ENCODE data around the gene ASMTL.

DNA sequence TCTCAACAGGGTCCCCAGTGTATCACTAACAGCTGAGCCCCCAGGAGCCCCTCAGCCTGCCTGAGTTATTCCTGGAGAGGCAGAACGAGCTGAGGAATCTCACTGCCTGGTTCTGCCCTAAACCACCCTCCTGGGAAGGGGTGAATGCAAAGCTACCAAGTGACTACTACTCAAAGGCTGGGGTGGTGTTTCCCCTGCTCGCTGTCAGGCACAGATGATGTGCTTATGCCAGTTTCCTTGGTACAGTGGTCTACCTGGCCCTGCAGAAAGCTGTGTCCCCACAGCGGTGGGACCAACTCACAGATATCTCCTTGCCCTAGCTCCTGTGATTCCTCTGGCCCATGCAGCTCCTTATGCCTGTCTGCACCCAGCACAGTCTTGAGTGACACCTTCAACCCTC lies 35.4 kb upstream of the ASMTL start:
- TF ChIP-seq SUZ12 (IDR thresholded peaks at IDR 0.05) (no peak), SP1 (IDR thresholded peaks at IDR 0.05) (no peak), ARNT (IDR thresholded peaks at IDR 0.05) (no peak), NFRKB (IDR thresholded peaks at IDR 0.05) (no peak), LEF1 (IDR thresholded peaks at IDR 0.05; ENCODE audit: borderline replicate concordance) (no peak), BHLHE40 (IDR thresholded peaks at IDR 0.05; ENCODE audit: borderline replicate concordance) (no peak)
